Cerebellar cortex (tissue), 1 donor: ENCODE data around the gene DNAH1.

Experiments used
- DNase-seq: peaks from one replicate; pipeline ENCODE4 v3.0.0-alpha.2; 2015; ENCODE audit warnings: low spot score

Gene DNAH1

GRCh38 chr3:52290596-52291507, 25.3 kb upstream of the DNAH1 start:
- DNase-seq = no peak

GRCh38 chr3:52291508-52292181, 24.5 kb upstream of the DNAH1 start:
- peak; percentile 33 for DNase-seq

GRCh38 chr3:52292247-52293065, 23.7 kb upstream of the DNAH1 start:
- DNase-seq = no peak

GRCh38 chr3:52293491-52294319, 22.4 kb upstream of the DNAH1 start:
- DNase-seq = no peak

GRCh38 chr3:52294320-52295150, 21.6 kb upstream of the DNAH1 start:
- no peak for DNase-seq

GRCh38 chr3:52295671-52296208, 20.4 kb upstream of the DNAH1 start:
- DNase-seq = no peak

GRCh38 chr3:52297242-52298148, 18.6 kb upstream of the DNAH1 start:
- no peak for DNase-seq

GRCh38 chr3:52298149-52299098, 17.7 kb upstream of the DNAH1 start:
- no peak for DNase-seq

GRCh38 chr3:52299247-52299878, 16.8 kb upstream of the DNAH1 start:
- no peak for DNase-seq

- peak; percentile 32 for DNase-seq
Measured at GRCh38 chr3:52299879-52300611, 16.1 kb upstream of the DNAH1 start.

- no peak for DNase-seq
Measured at GRCh38 chr3:52302426-52303145, 13.5 kb upstream of the DNAH1 start.

- no peak for DNase-seq
Measured at GRCh38 chr3:52303811-52304210, 12.3 kb upstream of the DNAH1 start.

GRCh38 chr3:52305926-52306325, 10.2 kb upstream of the DNAH1 start:
- DNase-seq = no peak

GRCh38 chr3:52306978-52307377, 9.1 kb upstream of the DNAH1 start:
- DNase-seq = no peak

- DNase-seq = no peak
Measured at GRCh38 chr3:52308308-52308707, 7.8 kb upstream of the DNAH1 start.
